KBM-7 (cell line): ENCODE results near the gene GSS.
"Not testable (repeated sequence)": the region's sequence is repeated elsewhere in the genome, so short reads cannot be mapped to it uniquely, and the experiment has no call there.

Experiments
- DNase-seq: peaks from one replicate; pipeline ENCODE4 v3.0.0-alpha.2; 2015
- in situ Hi-C: fragments of 300-500 bp; cut with MboI; formaldehyde crosslinking; loops from 2 replicates; pipeline ENCODE4 v1.14.3; 2020; ENCODE audit warnings: low sequenced_read_pairs, low pct_unique_long_range_greater_than_20kb, mixed read lengths

GSS gene

DNA sequence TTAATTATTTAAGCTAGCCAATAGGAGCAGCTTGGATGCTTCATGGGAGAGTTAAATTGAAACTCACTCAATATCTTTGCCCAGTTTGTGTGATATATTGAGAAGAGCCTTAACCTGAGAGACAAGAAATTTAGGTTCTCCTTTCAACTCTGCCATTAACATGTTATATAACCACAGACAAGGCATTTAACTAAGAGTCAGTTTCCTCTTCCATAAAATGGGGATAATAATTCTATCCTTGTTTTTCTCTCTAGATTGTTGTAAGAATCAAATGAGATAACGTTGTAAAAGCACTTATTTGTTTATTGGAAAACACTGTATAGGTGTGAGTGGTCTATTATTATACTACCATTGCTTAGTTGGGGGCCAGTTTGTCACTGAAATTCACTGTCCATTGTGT is 71.3 kb downstream of the GSS start:
- in situ Hi-C loops: no loop called here
- no peak for DNase-seq

DNA sequence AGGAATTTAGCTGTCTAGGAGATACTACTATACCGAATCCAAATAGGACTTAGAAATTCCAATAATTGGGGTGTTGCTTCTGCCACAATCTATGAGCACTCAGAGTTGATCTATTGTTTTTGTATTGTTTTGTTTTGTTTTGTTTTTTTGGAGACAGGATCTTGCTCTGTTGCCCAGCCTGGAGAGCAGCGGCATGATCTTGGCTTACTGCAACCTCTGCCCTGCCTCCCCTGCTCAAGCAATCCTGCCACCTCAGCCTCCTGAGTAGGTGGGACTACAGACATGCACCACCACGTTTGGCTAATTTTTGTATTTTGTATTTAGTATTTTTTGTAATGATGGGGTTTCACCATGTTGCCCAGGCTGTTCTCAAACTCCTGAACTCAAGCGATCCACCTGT is 71.8 kb downstream of the GSS start:
- in situ Hi-C loops: no loop called here
- no peak for DNase-seq

DNA sequence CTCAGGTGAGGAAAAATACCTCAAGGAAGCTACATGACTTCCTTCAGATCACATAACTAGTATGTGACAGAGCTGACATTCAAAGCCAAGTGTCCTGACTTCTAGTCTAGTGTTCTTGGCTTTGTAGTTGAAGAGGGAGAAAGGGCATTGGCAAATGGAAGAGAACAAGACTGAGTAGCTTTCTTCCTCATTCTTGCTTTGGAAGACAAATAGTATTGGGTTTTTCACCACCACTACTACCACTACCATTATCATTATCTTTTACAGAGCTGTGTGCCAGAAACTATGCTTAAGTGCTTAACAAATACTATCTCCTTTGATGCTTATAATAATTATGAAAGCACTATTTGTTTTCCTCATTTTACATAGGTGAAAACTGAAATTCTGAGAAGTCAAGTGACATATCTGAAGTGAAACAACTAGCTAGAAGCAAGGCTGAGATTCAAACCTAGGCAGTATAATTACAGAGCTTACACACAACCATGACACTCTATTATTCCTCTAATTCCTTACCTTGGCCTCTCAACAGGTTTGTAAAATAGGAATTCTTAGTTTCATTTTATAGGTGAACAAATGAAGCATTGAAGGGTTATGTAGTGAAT is 72.4 kb downstream of the GSS start:
- in situ Hi-C loops: no loop called here
- DNase-seq: no peak

DNA sequence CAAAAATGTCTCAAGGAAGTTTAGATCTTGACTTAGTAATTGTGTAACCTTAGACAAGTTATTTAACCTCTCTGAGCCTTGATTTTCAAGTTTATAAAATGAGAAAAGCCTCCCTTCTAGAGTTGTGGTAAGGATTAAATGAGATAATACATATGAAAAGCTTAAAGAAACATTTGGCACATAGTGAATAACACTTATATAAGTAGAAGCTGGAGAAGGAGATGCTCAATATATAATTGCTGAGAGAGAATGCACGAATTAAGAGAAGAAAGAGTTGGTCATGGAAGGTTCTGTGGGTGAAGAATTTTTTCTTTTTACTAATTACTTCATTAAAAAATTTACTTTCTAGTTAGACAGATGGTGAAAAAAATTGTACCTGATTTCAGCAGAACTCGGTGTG is 73.9 kb downstream of the GSS start:
- in situ Hi-C loops: no loop called here
- DNase-seq: no peak

DNA sequence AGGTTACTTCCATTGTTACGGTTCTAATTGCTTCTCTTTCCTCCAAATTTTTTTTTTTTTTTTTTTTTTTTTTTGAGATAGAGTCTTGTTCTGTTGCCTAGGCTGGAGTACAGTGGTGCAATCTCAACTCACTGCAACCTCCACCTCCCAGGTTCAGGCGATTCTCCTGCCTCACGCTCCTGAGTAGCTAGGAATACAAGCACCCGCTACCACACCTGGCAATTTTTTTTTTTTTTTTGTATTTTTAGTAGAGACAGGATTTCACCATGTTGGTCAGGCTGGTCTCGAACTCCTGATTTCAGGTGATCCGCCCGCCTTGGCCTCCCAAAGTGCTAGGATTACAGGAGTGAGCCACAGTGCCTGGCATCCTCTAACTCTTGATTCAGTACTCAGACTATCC is 74.6 kb downstream of the GSS start:
- in situ Hi-C loops, DNase-seq: not testable (repeated sequence)

DNA sequence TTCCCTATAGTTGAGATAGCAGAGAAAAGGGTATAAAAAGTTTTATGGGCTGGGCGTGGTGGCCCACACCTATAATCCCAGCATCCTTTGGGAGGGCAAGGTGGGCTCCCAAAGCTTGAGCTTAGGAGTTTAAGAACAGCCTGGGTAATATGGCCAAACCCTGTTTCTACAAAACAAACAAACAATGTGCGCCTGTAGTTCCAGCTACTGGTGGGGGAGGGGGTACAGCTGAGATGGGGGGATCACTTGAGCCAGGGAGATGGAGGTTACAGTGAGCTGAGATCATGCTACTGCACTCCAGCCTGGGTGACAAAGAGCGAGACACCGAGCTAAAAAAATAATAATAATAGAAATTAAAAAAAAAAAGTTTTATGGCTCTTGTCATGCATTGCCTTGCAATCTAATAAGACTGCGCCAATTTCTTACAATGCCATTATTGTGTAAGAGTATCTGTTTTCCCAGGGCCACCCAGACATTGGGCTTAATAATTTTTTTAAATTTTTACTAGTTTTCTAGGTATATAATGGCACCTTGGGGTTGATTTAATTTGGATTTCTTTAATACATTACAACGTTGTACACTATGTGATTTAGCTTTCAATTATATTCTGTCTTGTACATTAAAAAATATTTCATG is 75.3 kb downstream of the GSS start:
- DNase-seq: no peak
- in situ Hi-C loops: no loop called here
